ENCODE results near the gene ENO2. TPM values are rescaled to one million over a fixed set of nuclear protein-coding genes. Genes with fewer than 3 reads are reported as not detected.
"Not testable (repeated sequence)": the region's sequence is repeated elsewhere in the genome, so short reads cannot be mapped to it uniquely, and the experiment has no call there.

The ENO2 gene
- total RNA-seq = 100 to 1,000 TPM; 264 to 314 TPM

DNA sequence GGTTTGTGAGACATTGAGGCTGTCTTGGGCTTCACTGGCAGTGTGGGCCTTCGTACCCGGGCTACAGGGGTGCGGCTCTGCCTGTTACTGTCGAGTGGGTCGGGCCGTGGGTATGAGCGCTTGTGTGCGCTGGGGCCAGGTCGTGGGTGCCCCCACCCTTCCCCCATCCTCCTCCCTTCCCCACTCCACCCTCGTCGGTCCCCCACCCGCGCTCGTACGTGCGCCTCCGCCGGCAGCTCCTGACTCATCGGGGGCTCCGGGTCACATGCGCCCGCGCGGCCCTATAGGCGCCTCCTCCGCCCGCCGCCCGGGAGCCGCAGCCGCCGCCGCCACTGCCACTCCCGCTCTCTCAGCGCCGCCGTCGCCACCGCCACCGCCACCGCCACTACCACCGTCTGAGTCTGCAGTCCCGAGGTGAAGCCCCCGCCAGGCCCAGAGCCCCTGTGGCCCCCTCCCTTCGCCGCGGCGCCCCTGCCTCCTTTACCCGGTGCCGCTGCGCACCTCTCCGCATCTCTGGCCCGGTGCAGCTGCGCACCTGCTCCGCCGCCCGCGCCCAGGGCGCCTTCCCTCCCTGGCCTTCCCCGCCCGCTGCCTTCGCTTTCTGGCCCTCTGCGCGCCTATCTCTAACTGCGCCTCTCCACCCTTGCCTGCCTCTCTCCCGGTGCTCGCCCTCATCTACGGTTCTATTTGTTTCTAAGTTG is at the start of gene ENO2:
Gene ENO2, plus strand, starts transcription at position 335 of the 701 bp plus-strand sequence. CDS start 1,253 bp downstream, outside the sequence.
- peak within 1 kb of the TSS; percentile 73 to 98 for H3K27ac Mint-ChIP-seq
- H3K36me3 Mint-ChIP-seq = peaks cover 7 to 29% of the 10 kb centered on the region in 2 donors
- peak; percentile 80 to 85 for DNase-seq (ENCODE audit: low spot score in 2 of 2)
- H3K9me3 Mint-ChIP-seq = no peaks in the 10 kb centered on the region
- peak; percentile 90 to 94 for ATAC-seq

- DNase-seq (ENCODE audit: low spot score in 2 of 2); ATAC-seq; H3K27ac Mint-ChIP-seq; H3K9me3 Mint-ChIP-seq: not testable (repeated sequence)
- H3K36me3 Mint-ChIP-seq = peaks cover 43% of the 10 kb centered on the region in 2 donors
Measured at GRCh38 chr12:6865307-6865706, 49.1 kb upstream of the ENO2 start.

DNA sequence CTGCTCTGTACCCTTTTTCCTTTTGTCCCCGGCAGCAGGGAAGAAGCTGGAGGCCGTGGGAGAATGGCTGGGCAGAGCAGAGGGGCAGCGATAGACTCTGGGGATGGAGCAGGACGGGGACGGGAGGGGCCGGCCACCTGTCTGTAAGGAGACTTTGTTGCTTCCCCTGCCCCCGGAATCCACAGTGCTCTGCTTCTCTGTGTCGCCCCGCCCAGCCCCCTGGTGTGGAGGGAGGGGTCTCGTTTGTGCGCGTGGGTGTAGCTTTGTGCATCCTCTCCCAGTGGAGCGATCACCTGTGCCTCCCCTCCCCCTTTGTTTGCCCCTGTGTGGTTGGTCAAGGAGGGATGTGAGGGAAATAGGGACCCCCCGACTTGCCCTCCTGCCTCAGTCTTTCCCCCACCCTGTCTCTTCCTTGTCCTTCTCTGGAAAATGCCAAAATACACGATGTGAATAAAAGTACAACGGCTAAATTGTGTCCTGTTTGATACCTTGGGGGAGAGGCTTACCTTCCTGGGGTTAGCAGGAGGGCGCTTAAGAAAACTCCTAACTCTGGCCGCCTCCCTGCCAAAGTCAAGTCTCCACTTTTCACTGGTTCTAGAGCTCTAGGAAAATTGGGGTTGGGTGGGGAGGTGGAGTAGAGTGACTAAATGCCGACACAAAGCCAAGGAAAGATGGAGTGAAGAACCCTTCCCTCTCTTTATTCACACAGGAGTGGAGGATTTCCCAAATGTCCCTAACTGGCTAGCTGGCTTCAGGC is 48.0 kb upstream of the ENO2 start:
- DNase-seq (ENCODE audit: low spot score in 2 of 2) (no peak), ATAC-seq (no peak)
- Mint-ChIP-seq H3K36me3 (peaks cover 41 to 44% of the 10 kb centered on the region in 2 donors), H3K27ac (peak overlapping the region in 1 of 2 donors; percentile 91), H3K9me3 (no peaks in the 10 kb centered on the region)

GRCh38 chr12:6866920-6867412 is 47.4 kb upstream of the ENO2 start:
- Mint-ChIP-seq H3K27ac (peak overlapping the region; percentile 91 to 99), H3K9me3 (no peaks in the 10 kb centered on the region), H3K36me3 (peaks cover 44 to 47% of the 10 kb centered on the region in 2 donors)
- ATAC-seq (peak; percentile 0 to 5), DNase-seq (ENCODE audit: low spot score in 2 of 2) (peak in 1 of 2 donors; percentile 85)

- ATAC-seq = peak; percentile 67 to 79
- Mint-ChIP-seq H3K27ac (peak within 1 kb of the TSS; percentile 91 to 99), H3K9me3 (no peaks in the 10 kb centered on the region), H3K36me3 (peaks cover 50 to 53% of the 10 kb centered on the region in 2 donors)
- DNase-seq (ENCODE audit: low spot score in 2 of 2) = peak in 1 of 2 donors; percentile 82
Measured at GRCh38 chr12:6867413-6868210, 46.8 kb upstream of the ENO2 start, which contains the start of gene TPI1. Gene TPI1, plus strand, starts transcription at chr12:6867531. Its CDS starts 36 bp downstream, at chr12:6867567.

DNA sequence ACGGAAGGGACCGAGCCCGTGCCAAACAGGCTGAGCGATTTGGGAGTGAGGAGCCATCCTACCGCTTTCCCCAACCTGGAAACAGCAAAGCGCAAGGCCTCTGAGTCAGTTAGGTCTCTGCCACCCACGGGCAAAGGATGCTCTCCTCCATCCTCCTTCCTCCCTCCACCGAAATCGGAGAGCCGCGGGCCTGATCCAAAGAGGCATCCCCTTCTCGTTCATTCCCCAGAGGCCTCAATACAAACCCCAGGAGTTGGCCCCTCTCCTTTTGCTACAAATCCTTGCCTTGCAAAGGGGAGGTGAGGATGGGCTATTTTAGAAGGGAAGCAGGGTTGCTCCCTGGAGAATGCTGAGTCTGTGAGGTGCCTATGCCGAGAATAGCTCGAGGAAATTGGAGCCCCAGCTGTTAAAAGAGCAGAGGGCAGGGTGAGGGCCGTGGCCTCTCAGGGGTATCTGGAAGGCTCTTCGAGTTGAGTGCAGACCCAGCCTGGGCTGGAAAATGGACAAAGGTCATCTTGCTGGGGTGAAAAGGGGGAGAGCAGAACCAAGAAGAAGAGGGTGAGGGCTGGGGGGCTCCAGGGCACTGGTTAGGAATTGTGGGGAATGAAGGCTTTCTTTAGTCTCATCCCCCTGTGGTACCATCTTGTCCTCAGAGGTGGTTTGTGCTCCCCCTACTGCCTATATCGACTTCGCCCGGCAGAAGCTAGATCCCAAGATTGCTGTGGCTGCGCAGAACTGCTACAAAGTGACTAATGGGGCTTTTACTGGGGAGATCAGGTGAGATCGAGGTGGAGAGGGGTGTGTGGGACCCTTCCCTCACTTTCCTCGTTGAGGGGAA is 46.0 kb upstream of the ENO2 start:
- no peaks in the 10 kb centered on the region for H3K9me3 Mint-ChIP-seq
- ATAC-seq (peak in 1 of 2 donors; percentile 1), DNase-seq (ENCODE audit: low spot score in 2 of 2) (no peak)
- H3K27ac Mint-ChIP-seq = peak overlapping the region; percentile 91 to 96
- H3K36me3 Mint-ChIP-seq = peaks cover 47 to 53% of the 10 kb centered on the region in 2 donors

- Mint-ChIP-seq H3K36me3 (peaks cover 44 to 53% of the 10 kb centered on the region in 2 donors), H3K27ac (peak overlapping the region; percentile 91 to 96), H3K9me3 (no peaks in the 10 kb centered on the region)
- ATAC-seq (peak in 1 of 2 donors; percentile 3), DNase-seq (ENCODE audit: low spot score in 2 of 2) (peak; percentile 80 to 86)
Measured at GRCh38 chr12:6869049-6870021, 45.0 kb upstream of the ENO2 start.

- Mint-ChIP-seq H3K36me3 (peaks cover 37 to 53% of the 10 kb centered on the region in 2 donors), H3K27ac (peak overlapping the region; percentile 91 to 96)
- H3K9me3 Mint-ChIP-seq; DNase-seq (ENCODE audit: low spot score in 2 of 2); ATAC-seq: not testable (repeated sequence)
Measured at GRCh38 chr12:6870304-6870703, 44.1 kb upstream of the ENO2 start.

DNA sequence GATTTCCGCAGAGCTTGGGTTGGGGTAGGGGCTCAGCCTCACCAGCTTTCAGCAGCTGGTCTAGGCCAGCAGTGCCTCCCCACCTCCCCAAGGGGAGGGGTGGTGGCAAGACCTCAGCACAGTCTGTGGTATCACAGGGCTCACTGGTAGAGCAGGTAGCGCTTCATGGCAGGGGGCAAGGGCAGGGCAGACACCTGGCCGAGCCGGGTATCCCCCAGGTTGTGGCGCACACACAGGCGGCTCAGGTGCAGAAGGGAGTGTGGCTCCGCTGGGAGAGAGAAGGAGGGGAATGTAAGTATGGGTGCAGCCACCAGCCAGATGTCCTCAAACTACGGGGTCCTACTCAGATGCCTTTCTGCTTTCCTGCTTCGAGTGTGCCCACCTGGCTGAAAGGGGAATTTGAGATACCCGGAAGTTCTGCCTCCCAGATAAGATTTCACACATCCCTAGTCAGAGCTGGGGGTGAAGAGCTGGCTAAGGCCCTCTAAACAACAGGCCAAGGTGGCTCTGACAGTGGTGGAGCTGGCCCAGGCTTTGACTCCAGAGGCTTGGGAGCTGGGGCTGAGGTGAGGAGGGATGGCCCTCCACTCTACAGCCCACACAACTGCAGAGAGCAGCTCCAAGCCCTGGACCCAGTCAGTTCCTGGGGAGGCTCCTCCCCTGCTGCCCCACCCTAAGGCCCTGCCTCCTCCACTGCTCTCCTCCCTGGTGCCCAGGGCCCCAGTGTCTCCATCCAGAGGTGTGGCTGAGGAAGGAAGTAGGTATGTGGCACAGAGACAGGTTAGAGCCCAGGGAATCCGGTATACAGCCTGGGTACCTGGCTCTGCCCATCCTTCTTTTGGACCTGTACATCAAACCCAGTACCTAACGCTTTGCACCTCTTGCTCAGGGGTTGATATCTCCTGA is 43.1 kb upstream of the ENO2 start:
- Mint-ChIP-seq H3K27ac (peak overlapping the region; percentile 91 to 95), H3K9me3 (no peaks in the 10 kb centered on the region), H3K36me3 (peaks cover 40 to 59% of the 10 kb centered on the region in 2 donors)
- ATAC-seq = peak in 1 of 2 donors; percentile 25
- peak in 1 of 2 donors; percentile 55 for DNase-seq (ENCODE audit: low spot score in 2 of 2)

- no peaks in the 10 kb centered on the region for H3K9me3 Mint-ChIP-seq
- ATAC-seq (peak; percentile 39 to 42), DNase-seq (ENCODE audit: low spot score in 2 of 2) (peak; percentile 87 to 94)
- peak overlapping the region; percentile 91 to 95 for H3K27ac Mint-ChIP-seq
- peaks cover 45 to 65% of the 10 kb centered on the region in 2 donors for H3K36me3 Mint-ChIP-seq
Measured at GRCh38 chr12:6872073-6873048, 42.0 kb upstream of the ENO2 start.

- ATAC-seq (peak; percentile 76 to 84), DNase-seq (ENCODE audit: low spot score in 2 of 2) (peak; percentile 98 to 100)
- Mint-ChIP-seq H3K36me3 (peaks cover 42 to 59% of the 10 kb centered on the region in 2 donors), H3K27ac (peak within 1 kb of the TSS; percentile 91 to 95), H3K9me3 (no peaks in the 10 kb centered on the region)
Measured at GRCh38 chr12:6873094-6874014, 41.0 kb upstream of the ENO2 start, which contains the start of gene SPSB2. Gene SPSB2, minus strand, starts transcription at chr12:6873303. Its CDS starts 402 bp downstream, at chr12:6872901.

GRCh38 chr12:6874015-6874368 is 40.4 kb upstream of the ENO2 start:
- not testable (repeated sequence) for ATAC-seq; H3K9me3 Mint-ChIP-seq; DNase-seq (ENCODE audit: low spot score in 2 of 2)
- Mint-ChIP-seq H3K36me3 (peaks cover 36 to 53% of the 10 kb centered on the region in 2 donors), H3K27ac (peak overlapping the region; percentile 91 to 95)

Measured in activated naive CD4-positive, alpha-beta T cell treated with anti-CD3 and anti-CD28 coated beads, Interleukin-2, amount 50 U/mL, for 72 hours (primary cell).